ENCODE measurements around the gene SUPT3H. TPM values are rescaled to one million over a fixed set of nuclear protein-coding genes. Genes with fewer than 3 reads are reported as not detected.

SUPT3H gene
- total and polyA plus RNA-seq, 2 of the 8 experiments (the other 6 are each of a cell fraction or from before 2014, with no cell fraction given): 18.8 to 23.0 TPM

GRCh38 chr6:45075246-45075645, 302.5 kb downstream of the SUPT3H start:
- Histone ChIP-seq H3K27ac (ENCODE audit: low read depth, low read length) (no peak overlapping the region), H2BK20ac (ENCODE audit: low read length) (no peak overlapping the region), H3K23me2 (ENCODE audit: low read depth, low read length) (no peaks in the 10 kb centered on the region), H4K20me1 (replicated peaks in 1 of 2; ENCODE audit: control insufficient read depth in 1 of 2, insufficient read depth in 2 of 2, low read length in 2 of 2) (no peaks in the 10 kb centered on the region), H2BK15ac (ENCODE audit: low read length) (no peak overlapping the region), H2BK12ac (ENCODE audit: low read depth, low read length) (no peak overlapping the region), H3K9ac (replicated peaks in 1 of 4; ENCODE audit: extremely low read depth in 1 of 4, low read depth in 3 of 4, low read length in 3 of 4) (no peak overlapping the region), H2AFZ (ENCODE audit: low read length) (no peak overlapping the region), H3K23ac (ENCODE audit: insufficient read length) (no peak overlapping the region), H3K14ac (ENCODE audit: insufficient read length) (no peak overlapping the region), H3K4me1 (replicated peaks in 1 of 4; ENCODE audit: control insufficient read depth in 3 of 4, insufficient read depth in 4 of 4, low read length in 3 of 4) (peaks cover 0 to 3% (median 0%) of the 10 kb centered on the region in 4 experiments; a peak in 2 of 7 replicates), H4K91ac (replicated peaks; ENCODE audit: insufficient read length, low read length) (no peak overlapping the region), H3K56ac (replicated peaks; ENCODE audit: insufficient read length, low read depth, low read length) (no peak overlapping the region), H3K36me3 (ENCODE audit: control insufficient read depth in 2 of 4, insufficient read depth in 4 of 4, low read length in 3 of 4) (no peaks in the 10 kb centered on the region), H3K4ac (replicated peaks; ENCODE audit: insufficient read length, low read depth, low read length) (no peak overlapping the region), H3K18ac (ENCODE audit: extremely low read depth, low read length) (no peak overlapping the region), H2BK120ac (replicated peaks; ENCODE audit: low read depth, low read length) (no peak overlapping the region), H3K27me3 (replicated peaks in 1 of 4; ENCODE audit: control insufficient read depth in 3 of 4, extremely low read depth in 1 of 4, insufficient read depth in 3 of 4, low read length in 3 of 4) (no peaks in the 10 kb centered on the region), H3K79me1 (ENCODE audit: low read depth, low read length) (no peaks in the 10 kb centered on the region), H4K5ac (ENCODE audit: insufficient read length, low read depth, low read length) (no peak overlapping the region), H3K4me2 (ENCODE audit: insufficient read depth in 1 of 2, low read depth in 2 of 2, low read length in 2 of 2) (no peak overlapping the region), H3K9me3 (ENCODE audit: insufficient read depth in 2 of 2, low read depth in 1 of 2, low read length in 1 of 2) (peaks cover 0 to 5% of the 10 kb centered on the region in 2 experiments; a peak in 1 of 4 replicates), H3K4me3 (ENCODE audit: extremely low read depth in 1 of 4, insufficient read depth in 2 of 4, low read depth in 3 of 4, low read length in 4 of 4) (no peak overlapping the region), H2BK5ac (ENCODE audit: low read depth, low read length) (no peak overlapping the region), H3K79me2 (ENCODE audit: control insufficient read depth in 1 of 2, insufficient read depth in 2 of 2, low read length in 2 of 2) (no peaks in the 10 kb centered on the region), H4K8ac (ENCODE audit: extremely low read depth, insufficient read depth, low read length) (no peak overlapping the region), H2AK5ac (ENCODE audit: low read depth, low read length) (no peak overlapping the region)
- POLR2A ChIA-PET (ENCODE audit: partially characterized antibody): no interaction called here
- DNase-seq (ENCODE audit: low read depth in 1 of 2, low spot score in 2 of 2) (no peak), FAIRE-seq (no peak)
- CTCF ChIA-PET (ENCODE audit: partially characterized antibody): no interaction called here
- TF ChIP-seq BRCA1 (IDR thresholded peaks at IDR 0.05; ENCODE audit: low read depth, low read length) (no peak), RFX5 (IDR thresholded peaks at IDR 0.05; ENCODE audit: borderline replicate concordance, low read depth, low read length) (no peak), TEAD4 (IDR thresholded peaks at IDR 0.05; ENCODE audit: low read depth, low read length) (no peak), CHD2 (IDR thresholded peaks at IDR 0.05; ENCODE audit: low read length) (no peak)
- WGBS, 2 experiments (ENCODE audit: extremely low coverage in 1 of 2, insufficient coverage in 1 of 2, insufficient read length in 1 of 2, insufficient replicate concordance in 2 of 2, low coverage in 1 of 2, low lambda C conversion rate in 2 of 2, missing lambda C conversion rate in 1 of 2): 80% methylated on average over 2 of the region's 2 CpGs; no CpG with 5 or more reads in 1 of the 2 experiments
